Body of pancreas (tissue), 4 donors: ENCODE data around the gene SYNRG.
A peak's percentile ranks its signal among the peaks of the same experiment; 100 is the strongest.

ENCODE experiments used
- POLR2A ChIP-seq, 3 donors: fragments of 450-650 bp; IDR thresholded peaks; one replicate each; pipeline ENCODE4 v1.6.1; 2016; ENCODE audit warnings: antibody characterized with exemption in 3 of 3, mild to moderate bottlenecking in 2 of 3
- TF ChIP-seq, protein P1 (sequence below), 7 experiments: fragments of 450-650 bp in 4 of 7; fragments of 200-600 bp in 3 of 7; sonication (generic) in 3 of 7; IDR thresholded peaks; one replicate each; pipeline ENCODE4 v1.5.1; 2016 to 2019; ENCODE audit warnings: antibody characterized with exemption in 7 of 7

GRCh38 chr17:37570527-37571093, 38.6 kb downstream of the SYNRG start:
- TF ChIP-seq, protein P1, sequence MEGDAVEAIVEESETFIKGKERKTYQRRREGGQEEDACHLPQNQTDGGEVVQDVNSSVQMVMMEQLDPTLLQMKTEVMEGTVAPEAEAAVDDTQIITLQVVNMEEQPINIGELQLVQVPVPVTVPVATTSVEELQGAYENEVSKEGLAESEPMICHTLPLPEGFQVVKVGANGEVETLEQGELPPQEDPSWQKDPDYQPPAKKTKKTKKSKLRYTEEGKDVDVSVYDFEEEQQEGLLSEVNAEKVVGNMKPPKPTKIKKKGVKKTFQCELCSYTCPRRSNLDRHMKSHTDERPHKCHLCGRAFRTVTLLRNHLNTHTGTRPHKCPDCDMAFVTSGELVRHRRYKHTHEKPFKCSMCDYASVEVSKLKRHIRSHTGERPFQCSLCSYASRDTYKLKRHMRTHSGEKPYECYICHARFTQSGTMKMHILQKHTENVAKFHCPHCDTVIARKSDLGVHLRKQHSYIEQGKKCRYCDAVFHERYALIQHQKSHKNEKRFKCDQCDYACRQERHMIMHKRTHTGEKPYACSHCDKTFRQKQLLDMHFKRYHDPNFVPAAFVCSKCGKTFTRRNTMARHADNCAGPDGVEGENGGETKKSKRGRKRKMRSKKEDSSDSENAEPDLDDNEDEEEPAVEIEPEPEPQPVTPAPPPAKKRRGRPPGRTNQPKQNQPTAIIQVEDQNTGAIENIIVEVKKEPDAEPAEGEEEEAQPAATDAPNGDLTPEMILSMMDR (IDR thresholded peaks at IDR 0.05): peak in 5 of 7 experiments; percentile 31 to 49 (median 42)
- no peak for TF ChIP-seq POLR2A (IDR thresholded peaks at IDR 0.05)
